ENCODE data around the gene TIAM1. TPM values are rescaled to one million over a fixed set of nuclear protein-coding genes. Genes with fewer than 3 reads are reported as not detected.

The TIAM1 gene
- total RNA-seq, 1 experiment from 2014 or later: 3.7 TPM

GRCh38 chr21:31349208-31349607 lies 5.1 kb upstream of the TIAM1 start:
- no peaks in the 10 kb centered on the region for H3K36me3 ChIP-seq (ENCODE audit: control insufficient read depth, insufficient read depth, low read length)
- ChIA-PET CTCF (no interaction called here), POLR2A (no interaction called here)
- no peak overlapping the region for H3K4me3 ChIP-seq (ENCODE audit: low read depth in 2 of 2, low read length in 2 of 2)
- TF ChIP-seq TCF7L2 (IDR thresholded peaks at IDR 0.05; ENCODE audit: low read depth, low read length) (no peak), REST (IDR thresholded peaks at IDR 0.05; ENCODE audit: insufficient read depth in 1 of 2, low read depth in 2 of 2, low read length in 1 of 2) (no peak), SIN3A (IDR thresholded peaks at IDR 0.05; ENCODE audit: borderline replicate concordance, insufficient read depth, low read depth, low read length) (no peak), CTCF (IDR thresholded peaks at IDR 0.05) (no peak), POLR2AphosphoS5 (IDR thresholded peaks at IDR 0.05; ENCODE audit: low read depth, low read length) (no peak)
- H3K27ac ChIP-seq (ENCODE audit: low read length): no peak overlapping the region
- H3K4me1 ChIP-seq (ENCODE audit: control insufficient read depth, insufficient read depth, low read length): no peaks in the 10 kb centered on the region
- peaks cover 4% of the 10 kb centered on the region; the same call in 1 of the 2 replicates for H3K27me3 ChIP-seq (ENCODE audit: control insufficient read depth, insufficient read depth, low read length)
- no peaks in the 10 kb centered on the region for H3K9me3 ChIP-seq (ENCODE audit: control insufficient read depth, insufficient read depth, low read depth, low read length)
- intact Hi-C loops (cut with micrococcal nuclease; ENCODE audit: unreplicated experiment): no loop called here
- DNase-seq (ENCODE audit: low read depth, low spot score) (no peak), ATAC-seq (no peak)
- in situ Hi-C loops (cut with HindIII; ENCODE audit: low pct_unique_long_range_greater_than_20kb, low sequenced_read_pairs): no loop called here
- no TSS peak for BruUV-seq (replicated peaks)

- no peak for DNase-seq (ENCODE audit: low read depth, low spot score)
- Histone ChIP-seq H3K27ac (ENCODE audit: low read length) (no peak overlapping the region), H3K36me3 (ENCODE audit: control insufficient read depth, insufficient read depth, low read length) (no peaks in the 10 kb centered on the region), H3K9me3 (ENCODE audit: control insufficient read depth, insufficient read depth, low read depth, low read length) (no peaks in the 10 kb centered on the region), H3K4me1 (ENCODE audit: control insufficient read depth, insufficient read depth, low read length) (no peaks in the 10 kb centered on the region), H3K4me3 (ENCODE audit: low read depth in 2 of 2, low read length in 2 of 2) (no peak overlapping the region), H3K27me3 (ENCODE audit: control insufficient read depth, insufficient read depth, low read length) (peaks cover 4% of the 10 kb centered on the region; the same call in 1 of the 2 replicates)
- BruUV-seq (replicated peaks): no TSS peak
- TF ChIP-seq SIN3A (IDR thresholded peaks at IDR 0.05; ENCODE audit: borderline replicate concordance, insufficient read depth, low read depth, low read length) (no peak), POLR2AphosphoS5 (IDR thresholded peaks at IDR 0.05; ENCODE audit: low read depth, low read length) (no peak), CTCF (IDR thresholded peaks at IDR 0.05) (no peak), TCF7L2 (IDR thresholded peaks at IDR 0.05; ENCODE audit: low read depth, low read length) (no peak), REST (IDR thresholded peaks at IDR 0.05; ENCODE audit: insufficient read depth in 1 of 2, low read depth in 2 of 2, low read length in 1 of 2) (no peak)
- ChIA-PET POLR2A (no interaction called here), CTCF (interaction anchor here (1.4 kb wide), 1 partner anchor 232 kb away, joined by 6 read pairs; no protein-coding TSS in a partner anchor)
- intact Hi-C loops (cut with micrococcal nuclease; ENCODE audit: unreplicated experiment): no loop called here
- no peak for ATAC-seq
- in situ Hi-C loops (cut with HindIII; ENCODE audit: low pct_unique_long_range_greater_than_20kb, low sequenced_read_pairs): no loop called here
Observed at GRCh38 chr21:31348188-31348587, 4.1 kb upstream of the TIAM1 start.
